ENCODE data around the gene KRTAP12-3.

DNA sequence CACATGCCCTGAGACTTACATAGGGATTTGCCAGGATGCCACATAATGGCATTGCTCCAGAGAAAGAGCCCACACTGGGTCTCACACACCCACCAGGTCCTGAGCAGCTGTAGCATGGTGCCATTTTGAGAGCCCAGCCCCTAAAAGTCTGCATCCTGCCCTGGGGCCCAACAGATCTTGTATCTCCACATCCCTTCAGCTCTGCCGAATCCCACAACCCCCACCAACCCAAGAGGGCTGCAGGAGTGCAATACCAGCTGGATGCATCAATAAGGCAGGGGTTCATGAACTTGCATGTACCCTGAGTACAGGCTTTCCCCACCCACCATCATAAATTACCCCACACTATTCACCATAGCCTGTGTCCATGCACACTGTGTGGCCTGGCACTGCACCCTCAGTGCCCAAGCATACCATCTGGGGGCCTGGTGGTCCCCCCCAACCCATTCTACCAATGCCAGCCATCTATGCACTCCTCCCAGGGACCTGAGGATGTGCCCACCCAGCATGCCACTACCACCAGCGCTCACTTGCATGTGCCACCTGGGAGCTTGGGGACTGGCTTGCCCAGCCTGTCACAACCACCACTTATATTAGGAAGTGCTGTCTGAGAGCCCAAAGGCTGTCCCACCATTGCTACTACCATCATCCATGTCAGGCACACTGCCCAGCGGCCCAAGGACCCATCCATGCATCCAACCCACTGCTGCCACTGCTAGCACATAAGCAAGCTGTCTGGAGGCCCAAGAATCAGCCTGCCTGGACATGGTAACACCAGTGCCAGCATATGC lies 13.1 kb downstream of the KRTAP12-3 start:
- TF ChIP-seq, protein P1, sequence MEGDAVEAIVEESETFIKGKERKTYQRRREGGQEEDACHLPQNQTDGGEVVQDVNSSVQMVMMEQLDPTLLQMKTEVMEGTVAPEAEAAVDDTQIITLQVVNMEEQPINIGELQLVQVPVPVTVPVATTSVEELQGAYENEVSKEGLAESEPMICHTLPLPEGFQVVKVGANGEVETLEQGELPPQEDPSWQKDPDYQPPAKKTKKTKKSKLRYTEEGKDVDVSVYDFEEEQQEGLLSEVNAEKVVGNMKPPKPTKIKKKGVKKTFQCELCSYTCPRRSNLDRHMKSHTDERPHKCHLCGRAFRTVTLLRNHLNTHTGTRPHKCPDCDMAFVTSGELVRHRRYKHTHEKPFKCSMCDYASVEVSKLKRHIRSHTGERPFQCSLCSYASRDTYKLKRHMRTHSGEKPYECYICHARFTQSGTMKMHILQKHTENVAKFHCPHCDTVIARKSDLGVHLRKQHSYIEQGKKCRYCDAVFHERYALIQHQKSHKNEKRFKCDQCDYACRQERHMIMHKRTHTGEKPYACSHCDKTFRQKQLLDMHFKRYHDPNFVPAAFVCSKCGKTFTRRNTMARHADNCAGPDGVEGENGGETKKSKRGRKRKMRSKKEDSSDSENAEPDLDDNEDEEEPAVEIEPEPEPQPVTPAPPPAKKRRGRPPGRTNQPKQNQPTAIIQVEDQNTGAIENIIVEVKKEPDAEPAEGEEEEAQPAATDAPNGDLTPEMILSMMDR (IDR thresholded peaks at IDR 0.05; ENCODE audit: poor library complexity, severe bottlenecking): no peak
- TF ChIP-seq RAD21 (conservative IDR thresholded peaks at IDR 0.05) (no peak), EP300 (conservative IDR thresholded peaks at IDR 0.05; ENCODE audit: poor library complexity, severe bottlenecking) (no peak), POLR2AphosphoS5 (IDR thresholded peaks at IDR 0.05) (no peak), SMC3 (conservative IDR thresholded peaks at IDR 0.05; ENCODE audit: poor library complexity) (no peak), TAF1 (IDR thresholded peaks at IDR 0.05; ENCODE audit: low read depth) (no peak), EZH2 (IDR thresholded peaks at IDR 0.05; ENCODE audit: borderline replicate concordance, insufficient read depth, low read length, poor library complexity, severe bottlenecking) (no peak)
- TF ChIP-seq, protein P2, sequence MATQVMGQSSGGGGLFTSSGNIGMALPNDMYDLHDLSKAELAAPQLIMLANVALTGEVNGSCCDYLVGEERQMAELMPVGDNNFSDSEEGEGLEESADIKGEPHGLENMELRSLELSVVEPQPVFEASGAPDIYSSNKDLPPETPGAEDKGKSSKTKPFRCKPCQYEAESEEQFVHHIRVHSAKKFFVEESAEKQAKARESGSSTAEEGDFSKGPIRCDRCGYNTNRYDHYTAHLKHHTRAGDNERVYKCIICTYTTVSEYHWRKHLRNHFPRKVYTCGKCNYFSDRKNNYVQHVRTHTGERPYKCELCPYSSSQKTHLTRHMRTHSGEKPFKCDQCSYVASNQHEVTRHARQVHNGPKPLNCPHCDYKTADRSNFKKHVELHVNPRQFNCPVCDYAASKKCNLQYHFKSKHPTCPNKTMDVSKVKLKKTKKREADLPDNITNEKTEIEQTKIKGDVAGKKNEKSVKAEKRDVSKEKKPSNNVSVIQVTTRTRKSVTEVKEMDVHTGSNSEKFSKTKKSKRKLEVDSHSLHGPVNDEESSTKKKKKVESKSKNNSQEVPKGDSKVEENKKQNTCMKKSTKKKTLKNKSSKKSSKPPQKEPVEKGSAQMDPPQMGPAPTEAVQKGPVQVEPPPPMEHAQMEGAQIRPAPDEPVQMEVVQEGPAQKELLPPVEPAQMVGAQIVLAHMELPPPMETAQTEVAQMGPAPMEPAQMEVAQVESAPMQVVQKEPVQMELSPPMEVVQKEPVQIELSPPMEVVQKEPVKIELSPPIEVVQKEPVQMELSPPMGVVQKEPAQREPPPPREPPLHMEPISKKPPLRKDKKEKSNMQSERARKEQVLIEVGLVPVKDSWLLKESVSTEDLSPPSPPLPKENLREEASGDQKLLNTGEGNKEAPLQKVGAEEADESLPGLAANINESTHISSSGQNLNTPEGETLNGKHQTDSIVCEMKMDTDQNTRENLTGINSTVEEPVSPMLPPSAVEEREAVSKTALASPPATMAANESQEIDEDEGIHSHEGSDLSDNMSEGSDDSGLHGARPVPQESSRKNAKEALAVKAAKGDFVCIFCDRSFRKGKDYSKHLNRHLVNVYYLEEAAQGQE (IDR thresholded peaks at IDR 0.05; ENCODE audit: borderline replicate concordance): no peak

Data from neural cell (in vitro differentiated cells).